ENCODE measurements around the gene DIRAS1.

The DIRAS1 gene

DNA sequence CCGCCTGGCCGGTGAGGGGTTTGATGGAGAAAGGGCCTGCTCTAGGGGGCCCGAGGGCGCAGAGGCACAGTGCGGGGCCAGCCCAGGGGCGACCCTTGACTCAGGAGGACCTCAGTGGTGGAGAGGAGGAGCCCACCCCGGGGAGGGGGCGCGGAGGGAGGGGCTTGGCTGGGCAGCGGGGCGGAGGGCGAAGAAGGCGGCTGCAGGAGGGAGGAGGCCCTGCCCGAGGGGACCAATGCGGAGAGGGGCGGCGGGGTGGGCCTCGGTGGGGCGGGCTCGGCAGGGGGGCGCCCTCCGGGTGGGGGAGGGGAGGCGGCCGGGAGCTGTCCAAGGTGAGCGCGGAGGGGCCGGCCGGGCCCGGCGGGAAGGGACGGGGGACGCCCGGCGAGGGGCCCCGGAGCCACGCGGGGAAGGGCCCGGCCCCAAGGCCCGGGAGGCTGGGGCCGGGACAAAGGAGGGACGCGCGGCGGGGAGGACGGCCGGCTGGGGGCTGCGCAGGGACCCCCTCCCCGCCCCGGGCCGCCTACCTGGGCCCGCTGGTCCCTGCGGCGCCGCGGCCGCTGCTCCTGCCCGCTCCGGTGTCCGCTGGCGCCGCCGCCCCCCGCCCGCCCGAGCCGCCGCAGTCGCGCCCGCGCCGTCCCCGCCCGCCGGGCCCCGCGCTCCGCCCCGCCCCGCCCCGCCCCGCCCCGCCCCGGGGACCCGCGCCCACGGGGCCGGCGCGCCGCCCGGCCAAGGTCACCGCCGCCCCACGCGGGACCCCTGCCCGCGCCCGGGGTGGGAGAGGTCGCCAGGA lies at the start of gene DIRAS1:
Gene DIRAS1 (minus strand): TSS at position 596 of the 793 bp plus-strand sequence. CDS start 3,566 bp downstream, outside the sequence.
- FAIRE-seq = no peak
- no peak for DNase-seq (ENCODE audit: insufficient read length, low spot score)

DNA sequence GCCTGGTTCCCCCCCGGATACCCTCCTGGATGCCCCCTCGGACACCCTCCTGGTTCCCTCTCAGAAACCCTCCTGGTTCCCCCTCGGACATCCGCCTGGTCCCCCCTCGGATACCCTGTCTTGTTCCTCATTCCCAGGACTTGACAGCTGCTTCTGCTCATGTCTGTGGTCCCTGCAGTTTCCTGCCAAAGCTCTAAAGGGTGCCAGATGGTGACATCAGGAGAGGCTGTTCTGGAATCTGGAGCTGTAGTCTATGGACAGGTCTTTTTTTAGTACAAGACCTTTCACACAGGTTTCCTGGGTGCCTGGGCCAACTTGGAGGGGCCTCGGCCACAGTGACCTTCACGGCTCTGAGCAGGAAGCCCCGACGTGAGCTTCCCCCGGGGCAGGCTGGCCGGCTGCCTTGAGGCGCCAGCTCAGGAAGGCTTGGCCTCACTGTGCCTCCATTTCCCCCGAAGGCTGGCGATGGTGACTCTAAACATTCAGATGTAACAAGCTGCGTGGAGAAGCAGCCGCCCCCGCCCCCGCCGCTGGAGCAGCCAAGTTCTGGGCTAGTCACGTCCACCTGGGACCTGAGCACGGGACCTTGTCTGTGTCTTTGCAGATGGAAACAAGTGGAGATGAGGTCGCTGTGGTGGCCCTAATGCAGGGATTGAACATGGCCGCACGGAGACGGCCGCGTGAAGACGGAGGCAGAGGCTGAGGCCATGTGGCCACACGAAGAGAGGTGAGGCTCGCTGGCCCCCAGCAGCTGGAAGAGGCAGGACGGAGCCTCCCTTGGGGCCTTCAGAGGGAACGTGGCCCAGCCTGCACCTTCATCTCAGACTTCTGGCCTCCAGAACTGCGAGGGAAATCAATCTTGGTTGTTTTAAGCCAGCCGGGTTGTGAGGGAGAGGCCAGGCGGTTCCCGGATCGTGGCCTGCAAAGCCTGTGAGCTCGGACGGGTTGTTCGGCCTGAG lies 49.2 kb upstream of the DIRAS1 start:
- DNase-seq (ENCODE audit: insufficient read length, low spot score) = no peak
- no peak for FAIRE-seq

GRCh38 chr19:2769218-2769617 lies 48.0 kb upstream of the DIRAS1 start:
- DNase-seq (ENCODE audit: insufficient read length, low spot score) = no peak
- no peak for FAIRE-seq

GRCh38 chr19:2768365-2769132 lies 47.4 kb upstream of the DIRAS1 start:
- FAIRE-seq (no peak), DNase-seq (ENCODE audit: insufficient read length, low spot score) (no peak)

GRCh38 chr19:2767688-2768087 lies 46.5 kb upstream of the DIRAS1 start:
- no peak for FAIRE-seq

GRCh38 chr19:2766594-2767372 lies 45.6 kb upstream of the DIRAS1 start:
- DNase-seq (ENCODE audit: insufficient read length, low spot score) (no peak), FAIRE-seq (no peak)

More at GRCh38 chr19:2767688-2768087, 46.5 kb upstream of the DIRAS1 start:
- DNase-seq (ENCODE audit: insufficient read length, low spot score) = no peak

DNA sequence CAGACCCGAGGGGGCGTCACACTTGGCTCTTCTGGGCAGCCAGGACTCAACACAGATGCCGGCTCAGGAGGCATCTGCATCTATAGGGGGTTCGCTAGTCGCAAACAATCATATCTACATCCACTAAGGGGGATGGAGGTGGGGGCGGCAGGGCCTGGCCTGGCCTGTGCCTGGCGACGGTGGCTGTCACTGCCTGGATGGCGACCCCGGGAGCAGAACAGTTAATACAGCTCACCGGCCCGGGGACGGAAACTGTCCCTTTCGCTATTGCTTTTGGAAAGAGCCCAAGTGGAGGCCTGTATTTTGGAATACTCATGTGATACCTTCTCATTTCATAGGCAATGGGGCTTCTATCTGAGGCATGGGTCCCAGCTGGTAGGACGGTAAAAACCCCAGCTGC lies 44.2 kb upstream of the DIRAS1 start:
- FAIRE-seq = no peak

GRCh38 chr19:2764945-2765344 lies 43.8 kb upstream of the DIRAS1 start:
- no peak for FAIRE-seq
- no peak for DNase-seq (ENCODE audit: insufficient read length, low spot score)

More for the DNA sequence above, 44.2 kb upstream of the DIRAS1 start:
- DNase-seq (ENCODE audit: insufficient read length, low spot score) = no peak

- DNase-seq (ENCODE audit: insufficient read length, low spot score) = no peak
- FAIRE-seq = no peak
Observed at GRCh38 chr19:2763687-2764086, 42.5 kb upstream of the DIRAS1 start.

- FAIRE-seq (no peak), DNase-seq (ENCODE audit: insufficient read length, low spot score) (no peak)
Observed at GRCh38 chr19:2762783-2763496, 41.8 kb upstream of the DIRAS1 start.

GRCh38 chr19:2761876-2762782 lies 41.0 kb upstream of the DIRAS1 start:
- DNase-seq (ENCODE audit: insufficient read length, low spot score) = no peak
- no peak for FAIRE-seq

GRCh38 chr19:2761309-2761677 lies 40.1 kb upstream of the DIRAS1 start:
- FAIRE-seq (no peak), DNase-seq (ENCODE audit: insufficient read length, low spot score) (no peak)

GRCh38 chr19:2759965-2760364 lies 38.8 kb upstream of the DIRAS1 start:
- no peak for DNase-seq (ENCODE audit: insufficient read length, low spot score)
- no peak for FAIRE-seq

DNA sequence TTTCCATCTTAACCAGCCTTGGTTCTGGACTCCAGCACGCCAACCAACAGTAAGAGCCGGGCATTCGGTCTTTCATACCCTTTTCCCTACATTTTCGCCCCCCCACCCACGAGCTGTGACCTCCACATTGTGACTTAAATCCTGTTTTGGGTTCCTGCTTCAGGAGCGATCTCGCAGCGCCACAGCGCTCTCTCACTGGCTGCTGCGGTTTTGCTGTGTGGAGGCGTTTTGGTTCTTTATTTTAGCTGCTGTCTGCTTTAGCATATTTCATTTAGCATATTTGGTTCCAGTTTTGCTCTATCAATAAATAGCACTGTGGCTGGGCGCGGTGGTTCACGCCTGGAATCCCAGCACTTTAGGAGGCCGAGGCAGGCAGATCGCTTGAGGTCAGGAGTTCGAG lies 38.2 kb upstream of the DIRAS1 start:
- FAIRE-seq (no peak), DNase-seq (ENCODE audit: insufficient read length, low spot score) (no peak)

GRCh38 chr19:2758601-2759313 lies 37.6 kb upstream of the DIRAS1 start:
- no peak for FAIRE-seq
- no peak for DNase-seq (ENCODE audit: insufficient read length, low spot score)

GRCh38 chr19:2756921-2757881 lies 36.0 kb upstream of the DIRAS1 start:
- DNase-seq (ENCODE audit: insufficient read length, low spot score) = no peak
- no peak for FAIRE-seq

DNA sequence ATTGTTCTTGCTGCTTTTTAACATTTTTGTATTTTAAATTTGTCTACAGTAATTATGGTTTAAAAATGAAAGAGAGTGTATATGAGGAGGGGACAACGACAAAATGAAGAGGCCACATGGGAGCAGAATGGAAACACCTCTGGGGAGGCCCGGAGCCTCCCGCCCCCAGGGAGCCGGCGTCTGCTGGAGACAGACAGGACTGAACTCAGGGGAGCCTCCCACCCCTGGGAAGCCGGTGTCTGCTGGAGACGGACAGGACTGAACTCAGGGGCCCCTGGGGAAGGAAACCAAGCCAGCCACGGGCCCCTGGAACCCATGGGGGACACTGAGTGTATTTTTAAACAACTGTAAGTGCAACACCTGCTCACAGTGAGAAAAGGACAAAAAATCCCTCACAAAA lies 35.3 kb upstream of the DIRAS1 start:
- DNase-seq (ENCODE audit: insufficient read length, low spot score) = no peak
- no peak for FAIRE-seq
